PFSK-1 (cell line): ENCODE data around the gene TRMT5.

Source experiments
- SIN3A ChIP-seq: IDR thresholded peaks from 2 replicates; pipeline ENCODE4 v1.6.1; 2012; ENCODE audit warnings: mild to moderate bottlenecking, low read length, moderate library complexity, borderline replicate concordance; ENCODE audit not compliant: insufficient read depth
- TAF1 ChIP-seq: IDR thresholded peaks from 2 replicates; pipeline ENCODE4 v1.6.1; 2012; ENCODE audit warnings: low read length, control low read depth, borderline replicate concordance; ENCODE audit not compliant: insufficient read depth

GRCh38 chr14:60972295-60972694, 8.6 kb downstream of the TRMT5 start:
- TF ChIP-seq SIN3A (no peak), TAF1 (no peak)
